ENCODE results near the gene CCNI.

CCNI gene

GRCh38 chr4:76998251-76998901, 77.4 kb downstream of the CCNI start:
- no peak for DNase-seq

GRCh38 chr4:76997532-76997931, 78.3 kb downstream of the CCNI start:
- DNase-seq, result no peak
